ENCODE data around the gene MAML3. TPM values are rescaled to one million over a fixed set of nuclear protein-coding genes. Genes with fewer than 3 reads are reported as not detected.

Gene MAML3
- total and polyA plus RNA-seq, 2 experiments from 2014 or later: 1.7 to 6.5 TPM

DNA sequence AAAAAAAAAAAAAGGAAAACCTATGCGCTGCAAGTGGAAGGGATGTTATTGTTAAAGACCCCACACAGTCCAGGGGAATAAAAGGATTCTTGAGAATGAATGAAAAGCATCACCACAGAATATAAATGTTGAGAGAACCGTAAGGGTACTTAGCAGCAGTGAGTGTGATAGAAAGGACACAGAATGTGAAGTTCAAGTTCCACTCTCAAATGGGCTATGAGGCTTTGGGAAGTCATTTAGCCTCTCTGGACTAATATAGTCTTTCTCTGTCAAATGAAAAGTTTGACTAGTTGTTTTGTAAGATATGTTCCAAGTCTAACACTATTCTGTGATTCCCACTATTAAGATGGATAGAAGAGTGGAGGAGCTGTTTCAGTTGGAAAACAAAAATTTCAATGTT is 35.8 kb upstream of the MAML3 start:
- Mint-ChIP-seq H3K27me3 (ENCODE audit: insufficient read depth, low read depth, poor library complexity) (no peaks in the 10 kb centered on the region), H3K27ac (no peak overlapping the region), H3K9me3 (no peaks in the 10 kb centered on the region), H3K36me3 (ENCODE audit: low read depth) (no peaks in the 10 kb centered on the region), H3K4me1 (no peaks in the 10 kb centered on the region), H3K4me3 (no peak overlapping the region)
- DNase-seq (ENCODE audit: low spot score) (no peak), ATAC-seq (no peak)
- no peak overlapping the region for H3K4me2 ChIP-seq
- no peaks in the 10 kb centered on the region for H3K27me3 ChIP-seq (ENCODE audit: insufficient read depth)
- H3K9me2 ChIP-seq (ENCODE audit: insufficient read depth): no peaks in the 10 kb centered on the region
- no peaks in the 10 kb centered on the region for H3K4me1 ChIP-seq (ENCODE audit: insufficient read depth)
- H3K36me3 ChIP-seq (ENCODE audit: insufficient read depth): no peaks in the 10 kb centered on the region
- H4K20me1 ChIP-seq (replicated peaks; ENCODE audit: insufficient read depth): no peaks in the 10 kb centered on the region
- TF ChIP-seq, protein P1, sequence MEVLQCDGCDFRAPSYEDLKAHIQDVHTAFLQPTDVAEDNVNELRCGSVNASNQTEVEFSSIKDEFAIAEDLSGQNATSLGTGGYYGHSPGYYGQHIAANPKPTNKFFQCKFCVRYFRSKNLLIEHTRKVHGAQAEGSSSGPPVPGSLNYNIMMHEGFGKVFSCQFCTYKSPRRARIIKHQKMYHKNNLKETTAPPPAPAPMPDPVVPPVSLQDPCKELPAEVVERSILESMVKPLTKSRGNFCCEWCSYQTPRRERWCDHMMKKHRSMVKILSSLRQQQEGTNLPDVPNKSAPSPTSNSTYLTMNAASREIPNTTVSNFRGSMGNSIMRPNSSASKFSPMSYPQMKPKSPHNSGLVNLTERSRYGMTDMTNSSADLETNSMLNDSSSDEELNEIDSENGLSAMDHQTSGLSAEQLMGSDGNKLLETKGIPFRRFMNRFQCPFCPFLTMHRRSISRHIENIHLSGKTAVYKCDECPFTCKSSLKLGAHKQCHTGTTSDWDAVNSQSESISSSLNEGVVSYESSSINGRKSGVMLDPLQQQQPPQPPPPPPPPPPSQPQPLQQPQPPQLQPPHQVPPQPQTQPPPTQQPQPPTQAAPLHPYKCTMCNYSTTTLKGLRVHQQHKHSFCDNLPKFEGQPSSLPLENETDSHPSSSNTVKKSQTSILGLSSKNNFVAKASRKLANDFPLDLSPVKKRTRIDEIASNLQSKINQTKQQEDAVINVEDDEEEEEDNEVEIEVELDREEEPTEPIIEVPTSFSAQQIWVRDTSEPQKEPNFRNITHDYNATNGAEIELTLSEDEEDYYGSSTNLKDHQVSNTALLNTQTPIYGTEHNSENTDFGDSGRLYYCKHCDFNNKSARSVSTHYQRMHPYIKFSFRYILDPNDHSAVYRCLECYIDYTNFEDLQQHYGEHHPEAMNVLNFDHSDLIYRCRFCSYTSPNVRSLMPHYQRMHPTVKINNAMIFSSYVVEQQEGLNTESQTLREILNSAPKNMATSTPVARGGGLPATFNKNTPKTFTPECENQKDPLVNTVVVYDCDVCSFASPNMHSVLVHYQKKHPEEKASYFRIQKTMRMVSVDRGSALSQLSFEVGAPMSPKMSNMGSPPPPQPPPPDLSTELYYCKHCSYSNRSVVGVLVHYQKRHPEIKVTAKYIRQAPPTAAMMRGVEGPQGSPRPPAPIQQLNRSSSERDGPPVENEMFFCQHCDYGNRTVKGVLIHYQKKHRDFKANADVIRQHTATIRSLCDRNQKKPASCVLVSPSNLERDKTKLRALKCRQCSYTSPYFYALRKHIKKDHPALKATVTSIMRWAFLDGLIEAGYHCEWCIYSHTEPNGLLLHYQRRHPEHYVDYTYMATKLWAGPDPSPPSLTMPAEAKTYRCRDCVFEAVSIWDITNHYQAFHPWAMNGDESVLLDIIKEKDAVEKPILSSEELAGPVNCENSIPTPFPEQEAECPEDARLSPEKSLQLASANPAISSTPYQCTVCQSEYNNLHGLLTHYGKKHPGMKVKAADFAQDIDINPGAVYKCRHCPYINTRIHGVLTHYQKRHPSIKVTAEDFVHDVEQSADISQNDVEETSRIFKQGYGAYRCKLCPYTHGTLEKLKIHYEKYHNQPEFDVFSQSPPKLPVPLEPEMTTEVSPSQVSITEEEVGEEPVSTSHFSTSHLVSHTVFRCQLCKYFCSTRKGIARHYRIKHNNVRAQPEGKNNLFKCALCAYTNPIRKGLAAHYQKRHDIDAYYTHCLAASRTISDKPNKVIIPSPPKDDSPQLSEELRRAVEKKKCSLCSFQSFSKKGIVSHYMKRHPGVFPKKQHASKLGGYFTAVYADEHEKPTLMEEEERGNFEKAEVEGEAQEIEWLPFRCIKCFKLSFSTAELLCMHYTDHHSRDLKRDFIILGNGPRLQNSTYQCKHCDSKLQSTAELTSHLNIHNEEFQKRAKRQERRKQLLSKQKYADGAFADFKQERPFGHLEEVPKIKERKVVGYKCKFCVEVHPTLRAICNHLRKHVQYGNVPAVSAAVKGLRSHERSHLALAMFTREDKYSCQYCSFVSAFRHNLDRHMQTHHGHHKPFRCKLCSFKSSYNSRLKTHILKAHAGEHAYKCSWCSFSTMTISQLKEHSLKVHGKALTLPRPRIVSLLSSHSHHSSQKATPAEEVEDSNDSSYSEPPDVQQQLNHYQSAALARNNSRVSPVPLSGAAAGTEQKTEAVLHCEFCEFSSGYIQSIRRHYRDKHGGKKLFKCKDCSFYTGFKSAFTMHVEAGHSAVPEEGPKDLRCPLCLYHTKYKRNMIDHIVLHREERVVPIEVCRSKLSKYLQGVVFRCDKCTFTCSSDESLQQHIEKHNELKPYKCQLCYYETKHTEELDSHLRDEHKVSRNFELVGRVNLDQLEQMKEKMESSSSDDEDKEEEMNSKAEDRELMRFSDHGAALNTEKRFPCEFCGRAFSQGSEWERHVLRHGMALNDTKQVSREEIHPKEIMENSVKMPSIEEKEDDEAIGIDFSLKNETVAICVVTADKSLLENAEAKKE (CRISPR knock-in tag; IDR thresholded peaks at IDR 0.05): no peak
- TF ChIP-seq ZNF114 (CRISPR knock-in tag; IDR thresholded peaks at IDR 0.05): no peak
- TF ChIP-seq, protein P2, sequence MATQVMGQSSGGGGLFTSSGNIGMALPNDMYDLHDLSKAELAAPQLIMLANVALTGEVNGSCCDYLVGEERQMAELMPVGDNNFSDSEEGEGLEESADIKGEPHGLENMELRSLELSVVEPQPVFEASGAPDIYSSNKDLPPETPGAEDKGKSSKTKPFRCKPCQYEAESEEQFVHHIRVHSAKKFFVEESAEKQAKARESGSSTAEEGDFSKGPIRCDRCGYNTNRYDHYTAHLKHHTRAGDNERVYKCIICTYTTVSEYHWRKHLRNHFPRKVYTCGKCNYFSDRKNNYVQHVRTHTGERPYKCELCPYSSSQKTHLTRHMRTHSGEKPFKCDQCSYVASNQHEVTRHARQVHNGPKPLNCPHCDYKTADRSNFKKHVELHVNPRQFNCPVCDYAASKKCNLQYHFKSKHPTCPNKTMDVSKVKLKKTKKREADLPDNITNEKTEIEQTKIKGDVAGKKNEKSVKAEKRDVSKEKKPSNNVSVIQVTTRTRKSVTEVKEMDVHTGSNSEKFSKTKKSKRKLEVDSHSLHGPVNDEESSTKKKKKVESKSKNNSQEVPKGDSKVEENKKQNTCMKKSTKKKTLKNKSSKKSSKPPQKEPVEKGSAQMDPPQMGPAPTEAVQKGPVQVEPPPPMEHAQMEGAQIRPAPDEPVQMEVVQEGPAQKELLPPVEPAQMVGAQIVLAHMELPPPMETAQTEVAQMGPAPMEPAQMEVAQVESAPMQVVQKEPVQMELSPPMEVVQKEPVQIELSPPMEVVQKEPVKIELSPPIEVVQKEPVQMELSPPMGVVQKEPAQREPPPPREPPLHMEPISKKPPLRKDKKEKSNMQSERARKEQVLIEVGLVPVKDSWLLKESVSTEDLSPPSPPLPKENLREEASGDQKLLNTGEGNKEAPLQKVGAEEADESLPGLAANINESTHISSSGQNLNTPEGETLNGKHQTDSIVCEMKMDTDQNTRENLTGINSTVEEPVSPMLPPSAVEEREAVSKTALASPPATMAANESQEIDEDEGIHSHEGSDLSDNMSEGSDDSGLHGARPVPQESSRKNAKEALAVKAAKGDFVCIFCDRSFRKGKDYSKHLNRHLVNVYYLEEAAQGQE (IDR thresholded peaks at IDR 0.05; ENCODE audit: unreplicated experiment): no peak
- TF ChIP-seq, protein P3, sequence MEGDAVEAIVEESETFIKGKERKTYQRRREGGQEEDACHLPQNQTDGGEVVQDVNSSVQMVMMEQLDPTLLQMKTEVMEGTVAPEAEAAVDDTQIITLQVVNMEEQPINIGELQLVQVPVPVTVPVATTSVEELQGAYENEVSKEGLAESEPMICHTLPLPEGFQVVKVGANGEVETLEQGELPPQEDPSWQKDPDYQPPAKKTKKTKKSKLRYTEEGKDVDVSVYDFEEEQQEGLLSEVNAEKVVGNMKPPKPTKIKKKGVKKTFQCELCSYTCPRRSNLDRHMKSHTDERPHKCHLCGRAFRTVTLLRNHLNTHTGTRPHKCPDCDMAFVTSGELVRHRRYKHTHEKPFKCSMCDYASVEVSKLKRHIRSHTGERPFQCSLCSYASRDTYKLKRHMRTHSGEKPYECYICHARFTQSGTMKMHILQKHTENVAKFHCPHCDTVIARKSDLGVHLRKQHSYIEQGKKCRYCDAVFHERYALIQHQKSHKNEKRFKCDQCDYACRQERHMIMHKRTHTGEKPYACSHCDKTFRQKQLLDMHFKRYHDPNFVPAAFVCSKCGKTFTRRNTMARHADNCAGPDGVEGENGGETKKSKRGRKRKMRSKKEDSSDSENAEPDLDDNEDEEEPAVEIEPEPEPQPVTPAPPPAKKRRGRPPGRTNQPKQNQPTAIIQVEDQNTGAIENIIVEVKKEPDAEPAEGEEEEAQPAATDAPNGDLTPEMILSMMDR (conservative IDR thresholded peaks at IDR 0.05; ENCODE audit: low read depth in 2 of 2): no peak
- no peak for TF ChIP-seq ZNF331 (CRISPR knock-in tag; IDR thresholded peaks at IDR 0.05; ENCODE audit: low read depth)
- no peak for TF ChIP-seq CREB1 (CRISPR knock-in tag; IDR thresholded peaks at IDR 0.05; ENCODE audit: low read depth)
- no peak for TF ChIP-seq NANOG (IDR thresholded peaks at IDR 0.05; ENCODE audit: borderline replicate concordance)
- TF ChIP-seq POLR2AphosphoS5 (IDR thresholded peaks at IDR 0.05; ENCODE audit: low read depth): no peak
- no peak for TF ChIP-seq EZH2phosphoT487 (IDR thresholded peaks at IDR 0.05; ENCODE audit: unreplicated experiment)
- TF ChIP-seq, protein P4, sequence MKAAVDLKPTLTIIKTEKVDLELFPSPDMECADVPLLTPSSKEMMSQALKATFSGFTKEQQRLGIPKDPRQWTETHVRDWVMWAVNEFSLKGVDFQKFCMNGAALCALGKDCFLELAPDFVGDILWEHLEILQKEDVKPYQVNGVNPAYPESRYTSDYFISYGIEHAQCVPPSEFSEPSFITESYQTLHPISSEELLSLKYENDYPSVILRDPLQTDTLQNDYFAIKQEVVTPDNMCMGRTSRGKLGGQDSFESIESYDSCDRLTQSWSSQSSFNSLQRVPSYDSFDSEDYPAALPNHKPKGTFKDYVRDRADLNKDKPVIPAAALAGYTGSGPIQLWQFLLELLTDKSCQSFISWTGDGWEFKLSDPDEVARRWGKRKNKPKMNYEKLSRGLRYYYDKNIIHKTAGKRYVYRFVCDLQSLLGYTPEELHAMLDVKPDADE (IDR thresholded peaks at IDR 0.05): no peak
- TF ChIP-seq STAT1 (IDR thresholded peaks at IDR 0.05; ENCODE audit: unreplicated experiment): no peak
- H3K4me3 ChIP-seq: no peak overlapping the region
- H3F3A ChIP-seq (replicated peaks; ENCODE audit: low read depth): no peaks in the 10 kb centered on the region
- H3K79me2 ChIP-seq (replicated peaks; ENCODE audit: insufficient read depth): no peaks in the 10 kb centered on the region
- H3K27ac ChIP-seq (ENCODE audit: low read depth): no peak overlapping the region
- no peak overlapping the region for H2AFZ ChIP-seq
